OCI-LY3 (cell line): ENCODE data around the gene IPPK.

Experiments used
- CTCF ChIP-seq: fragments of 200-600, 300-600 bp; sonication (generic); IDR thresholded peaks from 2 replicates; pipeline ENCODE4 v1.5.1; 2014; ENCODE audit warnings: antibody characterized with exemption, low read length, low read depth
- EZH2phosphoT487 ChIP-seq: fragments of 200-600 bp; shearing (Covaris generic); IDR thresholded peaks from 2 replicates; pipeline ENCODE4 v1.6.1; 2018; ENCODE audit warnings: antibody characterized with exemption, mixed run types, low read depth

DNA sequence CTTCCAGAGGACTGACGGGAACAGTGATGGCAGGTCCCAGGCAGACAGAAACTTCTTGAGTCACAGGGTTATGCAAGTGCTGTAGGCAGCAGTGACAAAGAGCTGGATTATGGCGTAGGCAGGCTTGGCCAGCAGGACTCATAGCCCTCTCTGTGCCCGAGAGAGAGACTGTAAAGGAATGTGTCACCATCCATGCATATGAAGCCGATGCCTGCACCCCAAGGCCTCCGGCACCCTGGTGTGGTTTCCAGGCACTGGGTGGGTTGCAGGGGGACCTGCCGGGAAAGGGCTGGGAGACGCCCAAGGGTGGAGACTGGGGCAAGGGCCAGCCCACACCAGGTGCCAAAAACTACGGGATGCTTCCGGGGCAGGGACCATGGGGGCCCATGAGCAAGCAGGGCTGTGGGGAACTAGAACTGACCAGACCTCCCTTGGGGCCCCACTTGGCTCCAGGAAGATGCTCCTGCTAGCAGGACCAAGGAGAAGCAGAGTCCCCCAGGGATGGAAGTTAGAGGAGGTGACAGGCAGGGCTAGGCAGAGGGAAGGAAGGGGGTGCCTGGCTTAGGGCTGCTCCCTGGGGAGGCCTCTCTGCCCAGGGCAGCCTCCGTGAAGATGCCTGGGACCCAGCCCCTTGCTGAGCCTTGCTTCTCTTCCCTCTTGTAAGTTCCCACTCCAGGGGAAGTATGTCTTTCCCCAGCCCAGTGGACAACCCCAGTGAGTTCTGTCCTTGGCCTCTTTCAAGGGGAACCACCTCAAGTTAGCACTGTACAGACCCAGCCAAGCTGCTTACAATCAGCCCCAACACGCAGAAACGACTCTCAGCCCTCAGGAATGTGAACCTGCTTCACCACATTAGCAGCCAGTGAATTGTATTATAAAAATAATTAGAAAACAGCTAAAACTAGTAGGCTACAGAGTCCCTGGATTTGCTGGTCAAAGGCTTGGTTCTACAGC, 10.5 kb upstream of the IPPK start:
- no peak for TF ChIP-seq CTCF
- no peak for TF ChIP-seq EZH2phosphoT487
